GM19455 (cell line): ENCODE data around the gene BAG5.
"Not testable (repeated sequence)": the region's sequence is repeated elsewhere in the genome, so short reads cannot be mapped to it uniquely, and the experiment has no call there.

Source experiments
- ATAC-seq: cut with Tn5 transposase; IDR thresholded peaks from one replicate; pipeline ENCODE4 v1.9.1; 2021; ENCODE audit not compliant: unreplicated experiment

The BAG5 gene

DNA sequence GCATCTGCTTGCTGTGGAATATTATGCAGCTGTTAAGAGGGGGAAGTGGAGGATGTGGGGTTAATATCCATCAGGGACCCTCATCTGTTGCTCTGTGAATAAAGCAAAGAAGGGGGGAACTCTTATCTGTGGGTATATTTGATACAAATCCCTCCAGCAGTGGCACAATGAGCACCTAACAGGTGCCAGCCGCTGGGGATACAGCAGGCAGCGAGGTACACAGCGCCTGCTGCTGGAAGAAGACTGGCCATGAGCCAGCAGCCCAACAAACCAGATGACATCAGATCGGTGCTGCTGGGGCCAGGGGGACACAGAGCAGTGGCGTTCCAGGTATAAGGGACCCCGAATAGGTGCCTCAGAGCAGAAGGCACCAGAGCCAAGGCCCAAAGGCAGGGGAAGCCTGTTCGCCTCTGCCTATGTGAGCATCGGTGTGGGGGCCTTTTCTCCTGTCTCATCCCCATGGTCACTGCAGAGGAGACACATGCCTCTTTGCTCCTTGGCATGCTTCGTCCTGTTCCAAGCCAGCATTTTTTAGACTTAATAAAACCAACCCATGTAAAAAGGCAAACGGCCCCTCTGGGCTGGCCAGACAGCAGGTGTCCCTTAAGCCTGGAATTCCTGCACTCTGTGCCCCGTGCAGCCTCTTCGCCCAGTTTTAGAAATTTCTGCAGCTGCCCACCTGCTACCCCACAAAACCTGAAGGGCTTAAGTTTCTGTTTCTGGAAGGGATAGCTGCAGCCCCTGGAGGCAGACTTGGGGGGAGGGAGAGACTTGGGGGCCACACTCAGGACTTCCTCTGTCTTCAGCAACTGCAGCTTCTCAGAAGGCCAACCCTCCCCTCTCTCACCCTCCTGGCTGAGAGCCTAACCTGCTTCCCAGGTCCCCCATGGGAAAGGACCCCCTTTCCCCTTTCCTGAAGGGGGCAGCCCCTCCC, 38.2 kb downstream of the BAG5 start:
- no peak for ATAC-seq

DNA sequence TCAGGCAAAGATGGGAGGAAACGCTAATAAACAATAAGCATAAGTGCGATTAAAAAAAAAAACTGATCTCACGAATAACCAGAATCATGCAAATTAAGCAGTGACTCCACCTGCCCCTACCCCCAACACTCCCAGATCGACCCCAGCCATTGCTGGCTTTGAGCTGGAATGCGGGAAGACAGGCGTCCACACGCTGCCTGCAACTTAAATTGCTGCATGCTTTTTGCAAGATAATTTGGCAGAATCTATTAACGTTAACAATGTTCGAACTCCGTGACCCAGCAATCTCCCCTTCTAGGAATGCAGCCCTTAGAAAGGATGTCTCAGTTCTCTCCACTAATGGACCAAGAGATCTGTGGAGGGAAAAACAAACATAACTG, 38.9 kb downstream of the BAG5 start:
- no peak for ATAC-seq

DNA sequence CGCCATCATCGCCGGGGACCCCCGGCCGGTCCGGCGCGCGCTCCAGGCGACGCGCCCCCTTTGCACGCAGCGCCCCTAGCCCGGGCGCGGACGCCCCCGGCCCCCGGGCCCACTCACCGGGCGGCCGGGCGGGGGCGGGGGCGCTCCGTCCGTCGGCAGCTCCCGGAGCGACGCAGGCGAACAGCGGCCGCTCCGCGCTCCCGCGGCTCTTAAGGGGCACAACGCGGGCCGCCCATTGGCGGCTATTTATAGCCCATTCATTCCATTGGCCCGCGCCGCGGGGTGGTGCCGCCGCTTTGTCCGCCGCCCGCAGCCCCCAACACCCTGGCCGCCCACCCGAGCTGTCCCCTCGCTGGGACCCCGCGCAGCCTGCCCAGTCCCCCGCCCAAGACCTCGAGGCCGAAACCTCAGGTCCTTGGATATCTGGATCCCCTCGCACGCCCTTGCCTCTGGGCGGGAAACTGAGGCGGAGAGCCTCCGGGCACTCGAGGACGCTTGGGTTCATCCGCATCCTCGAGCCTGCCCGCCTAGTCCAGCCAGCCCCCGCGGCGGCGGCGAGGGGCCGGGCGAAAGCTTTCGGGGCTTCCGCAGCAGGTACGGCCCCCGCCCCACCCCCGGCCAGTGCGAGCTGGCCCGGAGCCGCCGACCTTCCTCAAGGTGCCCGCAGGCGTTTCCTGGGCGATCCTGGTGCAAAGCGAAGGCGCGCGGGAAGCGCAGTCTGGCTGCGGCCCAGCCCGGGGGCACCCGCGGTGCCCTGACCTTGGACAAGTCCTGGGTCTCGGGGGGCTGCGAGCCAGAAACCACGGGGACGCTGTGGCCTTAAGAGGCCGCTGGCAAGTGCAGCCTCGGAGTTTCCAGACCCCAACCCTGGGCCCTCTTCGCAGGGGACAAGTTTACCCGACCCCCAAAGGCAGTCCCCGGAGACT, 39.5 kb downstream of the BAG5 start, which contains the start of gene CKB:
TSS of gene CKB (minus strand) at position 182 of the 926 bp plus-strand sequence. CDS start 337 bp downstream, outside the sequence.
- no peak for ATAC-seq

DNA sequence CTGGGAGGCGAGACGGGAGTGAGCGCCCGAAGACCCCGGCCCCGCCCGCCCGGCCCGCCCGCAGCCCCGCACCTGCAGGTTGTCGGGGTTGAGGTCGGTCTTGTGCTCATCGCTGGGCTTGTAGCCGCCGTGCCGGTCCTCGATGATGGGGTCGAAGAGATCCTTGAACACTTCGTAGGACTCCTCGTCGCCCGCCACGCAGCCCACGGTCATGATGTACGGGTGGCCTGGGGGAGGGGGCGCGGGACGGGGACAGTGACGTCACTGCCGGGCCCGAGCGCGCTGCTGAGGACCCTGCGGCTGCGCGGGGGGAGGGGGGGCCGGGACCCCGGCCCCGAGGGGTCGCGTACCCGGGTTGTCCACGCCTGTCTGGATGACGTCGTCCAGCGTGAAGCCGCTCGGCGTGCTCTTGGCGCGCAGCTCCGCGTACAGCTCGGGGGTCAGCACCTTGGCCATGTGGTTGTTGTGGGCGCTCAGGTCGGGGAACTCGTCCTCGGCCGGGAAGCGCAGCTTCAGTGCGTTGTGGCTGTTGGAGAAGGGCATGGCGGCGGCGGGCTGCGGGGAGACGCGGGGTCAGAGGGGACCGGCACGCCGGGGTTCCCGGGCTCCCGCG, 40.4 kb downstream of the BAG5 start:
- ATAC-seq: no peak

DNA sequence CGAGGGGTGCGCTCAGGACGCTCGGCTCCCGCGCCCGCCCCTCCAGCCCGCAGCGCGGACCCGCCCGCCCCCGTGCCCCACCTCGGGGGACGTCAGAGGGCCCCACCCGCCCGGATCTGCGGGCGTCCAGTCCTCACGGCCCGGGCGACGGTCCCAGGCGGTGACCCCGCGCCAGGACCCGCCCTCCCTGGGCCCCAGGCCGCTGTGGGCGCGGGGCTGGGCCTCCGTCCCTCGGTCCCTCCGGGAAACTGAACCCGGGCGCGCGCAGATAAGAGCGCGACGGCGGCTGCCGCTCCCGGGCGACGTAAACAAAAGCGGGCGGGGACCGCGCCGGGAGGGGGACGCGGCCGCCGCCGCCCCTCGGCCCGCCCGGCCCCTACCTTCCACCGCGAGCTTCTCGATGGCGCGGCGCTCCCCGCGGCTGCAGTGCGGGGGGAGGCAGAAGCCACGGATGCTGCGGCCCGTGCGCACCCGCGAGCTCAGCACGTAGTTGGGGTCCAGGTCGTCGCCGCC, 41.0 kb downstream of the BAG5 start:
- no peak for ATAC-seq

DNA sequence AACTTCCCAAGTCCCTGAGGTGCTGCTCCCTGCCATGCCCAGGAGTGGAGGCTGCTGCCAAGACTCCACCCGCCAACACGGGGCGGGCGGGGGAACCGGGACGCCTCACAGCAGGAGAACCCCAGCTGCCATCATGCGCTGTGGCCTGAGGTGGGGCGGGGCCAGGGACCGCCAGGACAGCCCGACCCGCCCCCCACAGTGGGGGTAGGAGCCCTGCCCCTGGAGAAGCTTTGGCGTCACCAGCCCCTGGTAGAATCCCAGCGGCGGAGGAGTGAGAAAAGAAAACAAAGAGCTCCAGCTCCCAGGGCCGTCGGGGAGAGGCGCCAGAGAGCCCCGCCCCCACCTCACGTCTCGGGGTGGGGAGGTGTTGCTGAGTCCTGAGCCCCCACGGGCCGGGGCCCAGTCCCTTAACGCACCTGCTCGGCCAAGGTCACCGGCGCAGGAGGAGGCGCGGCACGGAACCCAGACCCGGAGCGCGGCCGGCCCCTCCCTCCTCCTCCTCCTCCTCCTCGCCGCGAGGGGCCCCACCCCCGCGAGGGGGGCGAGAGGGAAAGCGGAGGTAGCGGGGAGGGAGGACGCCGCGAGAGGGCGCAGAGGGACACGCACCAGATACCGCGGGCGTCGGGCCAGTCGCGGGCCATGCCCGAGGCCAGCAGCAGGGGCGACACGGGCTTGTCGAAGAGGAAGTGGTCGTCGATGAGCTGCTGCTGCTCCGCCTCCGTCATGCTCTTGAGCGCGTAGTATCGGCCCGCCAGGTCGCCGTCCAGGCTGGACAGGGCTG, 41.6 kb downstream of the BAG5 start:
- no peak for ATAC-seq

DNA sequence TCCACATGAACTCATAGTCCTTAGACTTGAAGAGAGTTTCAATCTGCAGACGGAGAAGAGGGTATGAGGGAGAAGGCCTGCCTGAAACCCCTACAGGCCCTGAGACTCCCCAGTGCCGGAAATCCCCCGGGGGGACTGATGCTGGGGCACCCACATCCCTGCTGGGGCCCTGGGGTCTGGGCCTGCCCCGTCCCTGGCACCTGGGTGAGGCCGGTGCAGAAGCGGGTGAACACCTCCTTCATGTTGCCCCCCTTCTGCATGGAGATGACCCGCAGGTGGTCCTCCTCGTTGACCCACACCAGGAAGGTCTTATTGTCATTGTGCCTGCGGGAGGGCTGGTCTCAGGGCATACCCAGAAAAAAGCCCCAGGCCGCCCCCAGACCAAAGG, 42.2 kb downstream of the BAG5 start:
- no peak for ATAC-seq

DNA sequence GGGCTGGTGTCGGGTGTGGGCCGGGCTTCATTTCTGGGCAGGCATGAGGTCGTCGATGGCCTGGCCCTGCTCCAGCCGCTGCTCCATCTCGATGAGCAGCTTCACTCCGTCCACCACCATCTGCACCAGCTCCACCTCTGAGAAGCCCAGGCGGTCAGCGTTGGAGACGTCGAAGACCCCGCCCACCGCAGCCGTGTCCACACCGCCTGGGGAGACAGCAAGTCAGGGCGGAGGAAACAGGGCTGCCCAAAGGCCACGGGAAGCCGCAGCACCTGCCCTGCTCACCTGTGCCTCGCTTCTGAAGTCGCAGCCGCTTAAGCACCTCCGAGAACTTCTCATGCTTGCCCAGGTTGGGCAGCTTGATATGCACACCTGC, 42.6 kb downstream of the BAG5 start:
- ATAC-seq: no peak

DNA sequence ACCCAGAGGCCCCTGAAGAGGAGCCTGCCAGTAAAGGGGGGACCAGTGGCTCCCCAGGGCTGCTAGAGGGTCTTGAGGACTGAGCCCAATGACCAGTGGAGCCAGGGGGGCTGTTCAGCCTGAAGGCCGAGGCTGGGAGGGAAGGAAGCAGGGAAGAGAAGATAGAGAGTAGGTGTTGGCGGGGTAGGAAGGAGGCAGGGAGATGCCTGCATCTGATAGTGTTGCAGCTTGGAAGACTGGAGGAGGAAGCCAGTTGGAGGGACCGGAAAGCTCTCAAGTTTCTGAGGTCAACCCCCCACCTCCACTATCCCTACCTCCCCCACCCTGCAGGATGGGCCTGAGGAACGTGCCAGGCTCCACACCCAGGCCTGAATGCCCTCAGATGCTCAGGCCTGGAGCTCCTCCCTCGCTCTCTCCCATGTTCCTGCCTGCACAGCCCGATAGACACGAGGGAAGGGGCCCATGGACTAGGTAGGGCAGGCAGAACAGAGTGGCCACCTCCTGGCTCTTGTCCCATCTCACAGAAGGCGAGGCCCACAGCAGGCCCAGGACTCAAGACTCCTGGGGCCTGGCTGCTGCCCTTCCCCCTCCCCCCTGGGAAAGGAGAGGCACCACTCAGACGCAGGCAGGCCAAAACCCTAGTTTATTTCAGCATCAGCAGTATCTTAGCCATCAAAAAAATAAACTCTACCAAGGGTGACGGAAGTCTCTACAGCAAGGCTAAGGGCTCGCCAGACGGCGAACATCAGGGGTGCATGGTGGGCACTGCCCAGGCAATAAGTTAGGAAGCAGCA, 43.2 kb downstream of the BAG5 start:
- ATAC-seq: no peak

DNA sequence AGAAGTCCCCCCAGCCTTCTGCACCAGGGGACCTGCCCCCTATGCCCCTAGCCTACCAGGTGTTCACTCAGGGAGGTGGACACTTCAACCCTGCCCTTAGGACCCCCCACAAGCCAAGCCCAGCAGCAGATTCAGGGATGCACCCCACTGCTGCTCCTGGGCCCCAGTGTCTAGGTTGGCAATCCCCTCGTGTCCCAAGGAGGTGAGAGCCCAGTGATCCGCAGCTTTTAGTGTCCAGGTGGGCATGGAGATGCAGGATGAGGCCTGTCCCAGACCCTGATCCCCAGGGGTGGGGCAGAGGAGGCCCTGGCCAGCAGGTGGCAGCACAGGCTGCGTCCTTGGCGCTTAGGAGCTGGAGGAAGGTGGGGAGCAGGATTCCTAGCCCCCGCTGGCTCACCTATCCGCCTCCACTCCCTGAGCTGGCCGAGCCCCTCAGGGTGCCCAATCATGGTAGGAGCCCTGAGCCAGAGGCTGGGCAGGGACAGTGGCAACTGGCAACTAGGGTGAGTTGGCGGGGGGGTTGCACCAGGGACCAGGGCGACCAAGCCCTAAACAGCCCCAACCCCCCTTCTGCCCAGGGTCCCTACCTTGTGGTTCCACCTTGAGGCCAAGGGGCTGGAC, 43.9 kb downstream of the BAG5 start:
- no peak for ATAC-seq

DNA sequence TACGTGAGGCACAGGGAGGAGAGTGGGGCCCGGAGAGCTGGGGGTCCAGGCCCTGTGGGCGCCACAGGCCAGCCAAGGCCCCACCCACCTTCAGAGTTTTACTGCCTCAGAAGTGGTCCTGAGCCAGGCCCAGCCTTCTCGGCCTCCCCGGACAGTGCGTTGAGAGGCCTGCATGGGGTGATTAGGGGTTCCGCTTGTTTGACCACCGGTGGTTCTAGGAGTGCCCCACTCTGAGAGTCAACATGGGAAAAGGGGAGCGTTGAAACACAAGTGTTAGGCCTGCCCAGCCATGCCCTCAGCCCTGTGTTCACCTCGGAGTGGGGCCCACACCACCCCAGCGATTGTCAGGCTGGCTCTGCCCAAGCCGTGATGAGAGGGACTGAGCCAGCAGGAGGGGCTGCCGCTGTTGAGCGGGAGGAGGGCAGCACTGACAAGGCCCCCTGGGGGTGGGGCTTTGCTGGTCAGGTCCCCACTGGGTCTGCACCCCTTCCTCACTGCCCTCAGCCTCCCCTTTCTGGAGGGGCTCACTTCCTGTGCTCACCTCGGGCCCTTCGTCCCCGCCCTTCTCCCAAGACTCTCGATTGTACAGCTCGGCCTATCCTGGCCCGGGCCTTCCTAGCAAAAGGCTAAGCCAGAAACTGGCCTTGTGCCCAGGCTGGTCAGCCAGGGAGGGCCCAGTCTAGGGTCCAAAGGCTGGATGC, 44.6 kb downstream of the BAG5 start:
- ATAC-seq: no peak

DNA sequence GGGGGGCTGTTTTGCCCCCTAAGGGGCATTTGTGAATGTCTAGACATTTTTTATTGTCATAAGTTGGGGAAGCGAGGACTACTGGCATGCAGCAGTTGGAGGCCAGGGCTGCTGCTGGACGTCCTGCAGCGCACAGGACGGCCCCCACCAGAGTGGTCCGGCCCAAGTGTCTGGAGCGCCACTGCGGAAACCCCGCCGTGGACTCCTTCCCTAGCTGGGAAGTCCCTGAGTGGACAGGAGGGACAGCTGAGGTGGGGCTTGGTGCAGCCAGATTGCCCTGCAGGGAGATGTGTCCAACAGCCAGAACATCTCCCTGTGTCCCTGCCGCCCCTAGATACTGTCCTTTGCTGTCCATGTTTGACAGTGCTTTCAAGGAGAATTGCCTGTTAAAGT, 45.3 kb downstream of the BAG5 start:
- no peak for ATAC-seq

DNA sequence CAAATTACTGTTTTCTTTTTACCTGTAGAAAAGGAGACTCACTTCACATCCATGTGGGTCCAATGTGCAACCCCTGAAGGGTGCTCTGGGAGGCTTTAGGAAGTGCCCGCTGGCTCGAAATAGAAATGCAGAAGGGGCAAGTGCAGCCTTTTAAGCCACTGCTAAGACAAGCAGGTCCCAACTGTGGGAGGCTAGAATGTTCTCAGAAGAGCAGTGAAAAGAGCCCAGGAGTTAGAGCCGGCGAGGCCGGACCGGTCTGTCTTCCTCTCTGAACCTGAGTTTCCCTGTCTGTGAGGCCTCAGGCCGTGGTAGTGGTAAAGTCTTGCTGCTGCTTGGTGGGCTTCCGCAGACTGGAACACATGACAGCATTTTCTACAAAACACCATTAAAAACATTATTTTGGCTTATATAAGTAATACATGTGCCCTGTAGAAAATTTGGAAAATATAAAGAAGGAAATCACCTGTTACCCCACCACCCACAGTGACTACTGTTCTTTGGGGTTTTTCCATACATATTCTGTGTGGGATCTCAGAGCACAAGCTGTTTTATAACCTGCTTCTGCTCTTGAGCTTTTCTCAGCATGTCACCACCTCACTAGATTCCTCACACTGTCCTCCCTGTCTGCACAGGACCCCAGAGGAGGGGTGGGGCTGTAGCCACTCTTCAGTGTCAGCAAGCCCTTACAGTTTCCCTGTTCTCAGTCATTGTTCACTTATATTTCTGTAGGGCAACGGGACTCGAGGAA, 45.9 kb downstream of the BAG5 start:
- ATAC-seq: no peak

DNA sequence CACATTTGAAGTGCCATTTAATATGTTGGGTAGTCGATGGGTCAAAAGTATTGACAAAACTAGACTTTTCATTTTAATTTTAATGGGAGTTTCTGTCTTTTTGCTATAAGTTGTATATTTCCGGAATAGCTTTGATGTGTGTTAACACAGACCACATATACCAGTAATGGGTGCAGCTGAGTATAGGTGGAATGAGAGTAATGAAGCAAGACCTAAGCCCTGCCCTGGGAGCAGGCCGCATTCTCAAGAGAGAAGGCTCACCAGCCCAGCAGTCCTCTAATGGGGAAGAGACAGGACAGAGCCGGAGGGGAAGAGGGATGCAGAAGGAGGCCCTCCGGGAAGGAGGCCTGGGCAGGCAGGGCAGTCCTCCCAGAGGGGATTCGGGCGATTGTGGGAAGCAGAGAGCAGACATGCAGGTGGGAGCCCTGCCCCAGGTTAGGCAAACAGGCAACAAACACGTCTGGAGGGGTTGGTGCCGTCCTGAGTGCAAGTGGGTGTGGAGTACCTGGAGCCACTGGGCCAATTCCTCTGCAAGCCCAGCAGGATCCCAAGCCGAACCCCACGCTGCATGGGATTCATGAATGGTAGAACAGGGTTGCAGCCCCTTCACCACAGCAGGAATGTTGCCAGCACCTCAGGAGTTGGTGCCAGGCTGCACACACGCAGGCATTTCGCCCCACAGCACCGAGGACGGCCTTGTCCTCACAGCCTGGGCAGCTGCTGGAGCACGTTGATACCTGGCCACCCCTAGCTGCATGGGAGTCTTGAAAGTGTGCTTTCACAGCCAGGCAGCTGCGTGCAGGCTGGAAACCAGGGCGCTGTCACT, 47.6 kb downstream of the BAG5 start:
- no peak for ATAC-seq

DNA sequence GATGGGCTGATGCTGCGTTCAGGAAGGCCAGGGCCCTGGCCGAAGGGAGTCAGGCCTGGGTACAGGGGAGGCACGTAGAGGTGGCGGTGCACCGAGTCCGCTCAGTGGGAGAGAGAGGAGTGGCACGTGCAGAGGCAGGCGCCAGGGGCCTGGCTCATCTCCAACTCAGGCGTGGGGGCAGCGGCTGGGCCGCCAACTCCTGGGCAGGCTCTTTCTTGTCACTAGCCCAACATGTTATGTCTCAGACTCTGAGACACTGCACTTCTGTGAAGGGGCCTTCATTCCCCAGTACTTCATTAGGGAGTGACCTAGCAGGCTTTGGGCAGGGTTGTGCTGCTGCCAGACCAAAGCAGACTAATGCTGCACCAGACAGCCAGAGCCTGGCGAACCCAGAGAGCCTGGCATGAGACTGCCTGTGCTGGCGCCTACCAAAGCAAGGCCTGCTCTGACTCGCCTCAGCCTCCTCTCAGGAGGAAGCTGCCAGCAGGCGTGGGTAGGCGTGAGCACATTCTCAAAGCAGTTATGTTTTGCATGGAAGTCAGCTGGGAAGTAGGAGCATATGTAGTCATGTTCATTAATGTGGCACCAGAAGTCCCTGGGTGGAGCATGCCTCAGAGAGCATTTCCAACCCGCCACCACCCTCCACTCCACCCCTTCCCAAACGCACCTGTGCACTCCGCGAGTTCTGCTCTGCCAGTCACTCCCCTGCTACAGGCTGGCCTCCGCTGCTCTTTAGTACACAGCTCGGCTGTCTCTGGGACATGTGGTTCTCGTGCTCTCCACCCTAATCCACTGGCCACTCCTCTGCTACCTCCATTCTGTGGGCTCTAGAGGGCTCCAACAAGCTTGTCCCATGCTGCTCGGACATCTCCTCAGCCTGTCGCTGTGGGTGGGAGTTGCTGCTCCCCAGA, 49.5 kb downstream of the BAG5 start:
- ATAC-seq: no peak

DNA sequence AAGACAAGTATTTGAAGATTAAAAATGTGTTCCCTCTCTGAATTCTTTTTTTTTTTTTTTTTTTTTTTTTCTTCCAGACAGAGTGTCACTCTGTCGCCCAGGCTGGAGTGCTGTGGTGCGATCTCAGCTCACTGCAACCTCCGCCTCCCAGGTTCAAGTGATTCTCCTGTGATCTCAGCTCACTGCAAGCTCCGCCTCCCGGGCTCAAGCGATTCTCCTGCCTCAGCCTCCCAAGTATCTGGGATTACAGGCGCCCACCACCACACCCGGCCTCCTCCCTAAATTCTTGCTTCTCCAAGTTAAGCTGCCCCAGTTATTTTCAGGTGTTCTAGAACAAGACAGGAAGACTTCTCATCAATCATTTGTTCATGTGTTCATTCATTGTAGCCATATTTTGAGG, 50.3 kb downstream of the BAG5 start:
- not testable (repeated sequence) for ATAC-seq
